A673 (cell line): ENCODE data around the gene SLC2A14. TPM values are rescaled to one million over a fixed set of nuclear protein-coding genes. Genes with fewer than 3 reads are reported as not detected.
"Not testable (repeated sequence)": the region's sequence is repeated elsewhere in the genome, so short reads cannot be mapped to it uniquely, and the experiment has no call there.

Experiments used
- BruUV-seq: library from RNA; stranded (reverse); fragments of 400-500 nt; replicated peaks from 2 replicates; lab custom pipeline; 2021; lab: Mats Ljungman, UMichigan
- CTCF ChIA-PET: fragments of 300-600 bp; sonication (Branson Sonifier 250); formaldehyde crosslinking; loops from one replicate; lab custom pipeline; 2022; ENCODE audit warnings: antibody characterized with exemption; lab: Charles Lee
- POLR2A ChIA-PET: fragments of 300-600 bp; sonication (Branson Sonifier 250); formaldehyde crosslinking; loops from one replicate; lab custom pipeline; 2022; ENCODE audit warnings: antibody characterized with exemption; ENCODE audit not compliant: low non-redundant PET; lab: Charles Lee
- DNase-seq: peaks from one replicate; pipeline ENCODE4 v3.0.0-alpha.2; 2015; ENCODE audit warnings: low spot score
- H3K27ac ChIP-seq: fragments of 200-600 bp; sonication (generic); 2 replicates; pipeline ENCODE4 v1.5.1; 2016; ENCODE audit warnings: mixed run types, low read depth, mild to moderate bottlenecking, mixed read lengths, antibody characterized with exemption, low read length; ENCODE audit not compliant: poor library complexity, severe bottlenecking
- H3K27me3 ChIP-seq: fragments of 200-600 bp; sonication (generic); replicated peaks from 2 replicates; pipeline ENCODE4 v1.6.1; 2017; ENCODE audit warnings: mixed run types, low read depth, mild to moderate bottlenecking, mixed read lengths, antibody characterized with exemption, low read length; ENCODE audit not compliant: insufficient read depth, poor library complexity
- H3K36me3 ChIP-seq: fragments of 200-600 bp; sonication (generic); 2 replicates; pipeline ENCODE4 v1.6.1; 2016; ENCODE audit warnings: mixed run types, mild to moderate bottlenecking, mixed read lengths, antibody characterized with exemption, low read length; ENCODE audit not compliant: insufficient read depth, poor library complexity, severe bottlenecking
- H3K4me1 ChIP-seq: fragments of 200-600 bp; sonication (generic); 2 replicates; pipeline ENCODE4 v1.6.1; 2017; ENCODE audit warnings: mixed run types, mild to moderate bottlenecking, mixed read lengths, antibody characterized with exemption, low read length; ENCODE audit not compliant: insufficient read depth, poor library complexity, severe bottlenecking
- H3K4me3 ChIP-seq: fragments of 200-600 bp; sonication (generic); 2 replicates; pipeline ENCODE4 v1.5.1; 2016; ENCODE audit warnings: low read depth, mixed run types, mild to moderate bottlenecking, mixed read lengths, low read length; ENCODE audit not compliant: poor library complexity, severe bottlenecking
- H3K9me3 ChIP-seq: fragments of 200-600 bp; sonication (generic); 2 replicates; pipeline ENCODE4 v1.6.1; 2016; ENCODE audit warnings: mixed run types, low read depth, mild to moderate bottlenecking, mixed read lengths, antibody characterized with exemption, low read length; ENCODE audit not compliant: poor library complexity, severe bottlenecking
- CTCF ChIP-seq: fragments of 300-800, 200-600 bp; sonication (generic); conservative IDR thresholded peaks from 2 replicates; pipeline ENCODE4 v1.5.1; 2017; ENCODE audit warnings: low read depth, mild to moderate bottlenecking, antibody characterized with exemption, low read length, moderate library complexity, mixed read lengths
- EZH2 ChIP-seq: fragments of 200-600 bp; sonication (generic); IDR thresholded peaks from 2 replicates; pipeline ENCODE4 v1.6.1; 2017; ENCODE audit warnings: borderline replicate concordance, low read depth, mild to moderate bottlenecking, mixed read lengths, antibody characterized with exemption, low read length; ENCODE audit not compliant: poor library complexity, severe bottlenecking
- intact Hi-C: fragments of 100-400 bp; cut with micrococcal nuclease; formaldehyde crosslinking; loops from one replicate; pipeline ENCODE4 v1.10.0; 2022; ENCODE audit not compliant: unreplicated experiment
- total RNA-seq: library from RNA; stranded (reverse); gene quantifications from 2 replicates; pipeline ENCODE4 v1.2.3, GENCODE V29; 2021

SLC2A14 gene
- total RNA-seq, 1 experiment from 2014 or later, result 0.09 TPM

GRCh38 chr12:7884689-7885088 is 12.0 kb upstream of the SLC2A14 start:
- Histone ChIP-seq H3K4me3 (no peak overlapping the region), H3K4me1 (peaks cover 4% of the 10 kb centered on the region), H3K9me3 (no peaks in the 10 kb centered on the region), H3K27ac (no peak overlapping the region), H3K27me3 (no peaks in the 10 kb centered on the region), H3K36me3 (no peaks in the 10 kb centered on the region)
- ChIA-PET CTCF (no interaction called here), POLR2A (no interaction called here)
- intact Hi-C loops, result no loop called here
- TF ChIP-seq EZH2 (no peak), CTCF (no peak)
- no peak for DNase-seq
- no TSS peak for BruUV-seq

GRCh38 chr12:7881736-7882120 is 9.0 kb upstream of the SLC2A14 start:
- CTCF ChIA-PET, POLR2A ChIA-PET, intact Hi-C loops: not testable (repeated sequence)

GRCh38 chr12:7880952-7881735 is 8.4 kb upstream of the SLC2A14 start:
- H3K27ac ChIP-seq, H3K4me3 ChIP-seq, CTCF ChIA-PET, H3K27me3 ChIP-seq, BruUV-seq, H3K36me3 ChIP-seq, H3K9me3 ChIP-seq, H3K4me1 ChIP-seq, DNase-seq, intact Hi-C loops: not testable (repeated sequence)
- POLR2A ChIA-PET, result interaction anchor here (0.6 kb wide), 1 partner anchor 11 kb away, joined by 7 read pairs; no protein-coding TSS in a partner anchor

More at GRCh38 chr12:7881736-7882120, 9.0 kb upstream of the SLC2A14 start:
- H3K9me3 ChIP-seq, H3K27me3 ChIP-seq, H3K4me1 ChIP-seq, BruUV-seq, H3K4me3 ChIP-seq, H3K36me3 ChIP-seq, DNase-seq, H3K27ac ChIP-seq: not testable (repeated sequence)

GRCh38 chr12:7879246-7879645 is 6.5 kb upstream of the SLC2A14 start:
- Histone ChIP-seq H3K4me1 (no peaks in the 10 kb centered on the region), H3K9me3 (no peaks in the 10 kb centered on the region), H3K36me3 (no peaks in the 10 kb centered on the region), H3K27ac (no peak overlapping the region), H3K27me3 (no peaks in the 10 kb centered on the region), H3K4me3 (no peak overlapping the region)
- CTCF ChIA-PET, result no interaction called here
- no peak for DNase-seq
- intact Hi-C loops, result no loop called here
- TF ChIP-seq EZH2, result no peak
- no peak for TF ChIP-seq CTCF
- POLR2A ChIA-PET, result no interaction called here
- no TSS peak for BruUV-seq
